BJ (cell line): ENCODE measurements around the gene TRIM25. TPM values are rescaled to one million over a fixed set of nuclear protein-coding genes. Genes with fewer than 3 reads are reported as not detected.

Experiments used
- CTCF ChIA-PET: fragments of 350-600 bp; formaldehyde crosslinking; extraction: SDS; loops from one replicate; lab custom pipeline; 2021; ENCODE audit warnings: antibody characterized with exemption, inconsistent platforms; lab: Yijun Ruan, JAX
- POLR2A ChIA-PET: fragments of 300-600 bp; sonication (Branson Sonifier 250); formaldehyde crosslinking; extraction: SDS; loops from one replicate; lab custom pipeline; 2021; ENCODE audit warnings: antibody characterized with exemption; lab: Charles Lee
- DNase-seq: peaks from one replicate; pipeline ENCODE4 v3.0.0-alpha.2; 2011; ENCODE audit warnings: low read depth
- H3K27me3 ChIP-seq: 2 replicates; pipeline ENCODE4 v1.6.0; 2011; ENCODE audit warnings: low read length; ENCODE audit not compliant: control insufficient read depth, insufficient read depth
- H3K36me3 ChIP-seq: 2 replicates; pipeline ENCODE4 v1.5.1; 2011; ENCODE audit warnings: low read length; ENCODE audit not compliant: control insufficient read depth, insufficient read depth
- H3K4me3 ChIP-seq: 2 replicates; pipeline ENCODE4 v1.5.1; 2011; ENCODE audit warnings: low read depth, mild to moderate bottlenecking, control low read depth, low read length
- polyA plus RNA-seq: library from polyadenylated mRNA; depleted of rRNA; stranded (reverse); fragments of >200 nt; gene quantifications from 2 replicates; pipeline ENCODE4 v1.2.3, GENCODE V29; 2011
- TF ChIP-seq, protein P1 (sequence below): IDR thresholded peaks from 2 replicates; pipeline ENCODE4 v1.5.1; 2011; ENCODE audit warnings: low read depth, mild to moderate bottlenecking, control low read depth, inconsistent platforms, low read length, moderate library complexity; ENCODE audit not compliant: insufficient read depth

The TRIM25 gene
- polyA plus RNA-seq, 1 experiment, result 25.6 TPM

DNA sequence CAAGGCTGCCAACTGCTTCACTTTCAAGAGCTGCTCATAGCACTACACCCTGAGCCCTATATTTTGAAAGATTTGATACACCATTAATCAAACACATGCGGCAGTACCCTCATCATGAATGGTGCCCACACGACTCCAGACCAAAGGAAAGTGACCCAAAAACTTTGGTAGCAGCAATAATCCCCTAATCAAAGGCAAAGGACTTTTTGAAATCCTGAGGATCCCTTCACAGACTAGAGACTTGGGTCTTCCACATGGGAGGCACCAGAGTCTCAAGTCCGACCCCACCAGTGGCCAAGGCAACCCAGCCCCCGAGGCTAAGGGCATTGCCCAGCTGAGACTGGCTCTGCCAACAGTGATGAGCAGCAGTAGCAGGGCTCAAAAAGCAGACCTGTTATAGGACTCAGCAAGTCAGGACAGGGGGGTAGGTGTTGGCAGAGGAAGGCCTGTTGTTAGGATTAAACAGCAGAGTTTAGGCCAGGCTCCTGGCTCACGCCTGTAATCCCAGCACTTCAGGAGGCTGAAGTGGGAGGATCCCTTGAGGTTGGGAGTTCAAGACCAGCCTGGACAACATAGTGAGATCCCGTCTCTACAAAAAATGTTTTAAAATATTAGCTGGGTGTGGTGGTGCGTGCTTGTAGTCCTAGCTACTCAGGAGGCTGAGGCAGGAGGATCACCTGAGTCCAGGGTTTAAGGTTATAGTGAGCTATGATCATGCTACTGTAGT lies 3.2 kb downstream of the TRIM25 start:
- no peak for DNase-seq
- H3K36me3 ChIP-seq, result peaks cover 7% of the 10 kb centered on the region
- no peak overlapping the region for H3K4me3 ChIP-seq
- TF ChIP-seq, protein P1, sequence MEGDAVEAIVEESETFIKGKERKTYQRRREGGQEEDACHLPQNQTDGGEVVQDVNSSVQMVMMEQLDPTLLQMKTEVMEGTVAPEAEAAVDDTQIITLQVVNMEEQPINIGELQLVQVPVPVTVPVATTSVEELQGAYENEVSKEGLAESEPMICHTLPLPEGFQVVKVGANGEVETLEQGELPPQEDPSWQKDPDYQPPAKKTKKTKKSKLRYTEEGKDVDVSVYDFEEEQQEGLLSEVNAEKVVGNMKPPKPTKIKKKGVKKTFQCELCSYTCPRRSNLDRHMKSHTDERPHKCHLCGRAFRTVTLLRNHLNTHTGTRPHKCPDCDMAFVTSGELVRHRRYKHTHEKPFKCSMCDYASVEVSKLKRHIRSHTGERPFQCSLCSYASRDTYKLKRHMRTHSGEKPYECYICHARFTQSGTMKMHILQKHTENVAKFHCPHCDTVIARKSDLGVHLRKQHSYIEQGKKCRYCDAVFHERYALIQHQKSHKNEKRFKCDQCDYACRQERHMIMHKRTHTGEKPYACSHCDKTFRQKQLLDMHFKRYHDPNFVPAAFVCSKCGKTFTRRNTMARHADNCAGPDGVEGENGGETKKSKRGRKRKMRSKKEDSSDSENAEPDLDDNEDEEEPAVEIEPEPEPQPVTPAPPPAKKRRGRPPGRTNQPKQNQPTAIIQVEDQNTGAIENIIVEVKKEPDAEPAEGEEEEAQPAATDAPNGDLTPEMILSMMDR, result no peak
- H3K27me3 ChIP-seq, result no peaks in the 10 kb centered on the region
- POLR2A ChIA-PET, result interaction anchor here (0.9 kb wide), 1 partner anchor 17 kb away, joined by 3 read pairs; no protein-coding TSS in a partner anchor
- CTCF ChIA-PET, result interaction anchor here (1.0 to 1.3 kb wide), 2 partner anchors 10 to 29 kb away, joined by 3 read pairs; no protein-coding TSS in a partner anchor

DNA sequence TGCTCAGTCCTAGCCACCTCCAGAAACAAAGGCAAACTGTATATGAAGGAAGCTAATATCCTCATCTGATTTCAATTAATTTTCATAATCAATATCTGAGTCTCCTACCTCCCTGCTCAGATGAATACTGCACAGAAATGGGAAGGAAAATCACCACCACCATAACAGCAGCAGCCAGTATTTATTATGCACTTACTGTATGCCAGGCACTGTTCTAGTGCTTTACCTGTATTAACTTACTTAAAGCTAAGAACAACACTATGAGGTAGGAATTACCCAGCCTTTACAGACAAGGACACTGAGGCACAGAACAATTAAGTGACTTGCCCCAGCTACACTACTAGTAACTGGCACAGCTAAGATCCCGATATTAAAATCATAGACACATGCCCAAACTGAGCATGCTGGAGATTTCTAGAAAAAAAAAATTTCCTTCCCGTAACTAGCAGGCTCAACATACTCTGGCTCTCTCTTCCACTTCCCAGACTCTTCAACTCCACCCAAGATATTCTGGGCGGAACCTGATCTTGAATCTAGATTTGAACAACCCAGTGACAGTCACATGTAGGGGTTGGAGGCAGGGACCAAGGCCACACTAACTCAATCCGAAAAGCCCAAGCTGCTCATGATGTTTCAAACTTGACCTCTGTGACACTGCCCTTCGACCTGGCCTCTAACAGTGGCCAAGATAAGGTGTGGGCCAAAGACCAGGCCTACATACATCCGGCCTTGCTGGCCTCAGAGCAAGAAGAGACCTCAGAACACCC lies 3.9 kb downstream of the TRIM25 start:
- ChIA-PET POLR2A (interaction anchor here (0.9 kb wide), 1 partner anchor 16 kb away, joined by 3 read pairs; no protein-coding TSS in a partner anchor), CTCF (interaction anchor here (0.6 to 1.3 kb wide), 3 partner anchors 9 to 915 kb away, joined by 3 read pairs; no protein-coding TSS in a partner anchor)
- Histone ChIP-seq H3K4me3 (no peak overlapping the region), H3K36me3 (peaks cover 7% of the 10 kb centered on the region), H3K27me3 (no peaks in the 10 kb centered on the region)
- TF ChIP-seq, protein P1, result no peak
- DNase-seq, result no peak

DNA sequence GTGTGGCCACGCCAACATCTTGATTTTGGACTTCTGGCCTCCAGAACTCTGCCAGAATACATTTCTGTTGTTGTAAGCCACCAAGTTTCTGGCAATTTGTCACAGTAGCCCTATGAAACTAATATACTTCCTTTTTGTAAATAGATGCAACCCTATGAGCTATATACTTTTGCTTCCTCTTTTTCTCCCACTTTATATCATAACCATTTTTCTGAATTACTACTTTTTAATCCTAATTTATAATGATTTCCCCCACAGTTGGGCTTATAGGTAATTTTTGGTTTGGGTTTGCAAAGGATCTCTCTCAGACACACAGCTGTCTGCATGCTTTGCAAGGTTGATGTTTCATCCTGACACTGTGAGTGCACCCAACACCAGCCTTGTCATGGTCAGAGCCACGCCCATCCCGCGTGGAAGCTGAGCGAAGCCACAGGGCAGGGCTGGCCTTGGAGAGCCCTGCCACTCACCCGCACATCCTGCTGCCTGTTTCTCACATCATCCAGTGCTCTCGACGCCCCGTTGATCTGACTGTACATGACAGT lies 5.8 kb downstream of the TRIM25 start:
- no peaks in the 10 kb centered on the region for H3K27me3 ChIP-seq
- DNase-seq, result no peak
- CTCF ChIA-PET, result no interaction called here
- POLR2A ChIA-PET, result no interaction called here
- TF ChIP-seq, protein P1, result no peak
- no peak overlapping the region for H3K4me3 ChIP-seq
- peaks cover 14% of the 10 kb centered on the region for H3K36me3 ChIP-seq

DNA sequence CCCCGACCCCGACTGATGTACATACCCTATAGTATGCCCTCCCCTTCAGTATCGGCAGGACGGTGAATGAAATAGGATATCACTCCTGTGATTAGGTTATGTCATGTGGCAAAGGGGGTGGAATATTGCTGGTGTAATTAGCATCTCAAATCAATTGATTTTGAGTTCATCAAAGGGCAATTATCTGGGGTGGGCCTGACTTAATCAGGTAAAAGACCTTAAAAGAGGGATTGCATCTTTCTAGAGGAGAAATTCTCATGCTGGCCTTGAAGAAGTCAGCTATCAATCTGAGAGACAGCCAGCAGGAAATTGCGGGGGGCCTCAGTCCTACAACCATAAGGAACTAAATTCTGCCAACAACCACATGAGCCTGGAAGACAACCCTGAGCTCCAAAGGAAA lies 10.3 kb downstream of the TRIM25 start:
- peaks cover 31% of the 10 kb centered on the region for H3K36me3 ChIP-seq
- H3K27me3 ChIP-seq, result no peaks in the 10 kb centered on the region
- TF ChIP-seq, protein P1, result no peak
- ChIA-PET POLR2A (no interaction called here), CTCF (interaction anchor here (0.9 to 1.4 kb wide), 2 partner anchors 11 to 19 kb away, joined by 3 read pairs; no protein-coding TSS in a partner anchor)
- no peak for DNase-seq
- no peak overlapping the region for H3K4me3 ChIP-seq

DNA sequence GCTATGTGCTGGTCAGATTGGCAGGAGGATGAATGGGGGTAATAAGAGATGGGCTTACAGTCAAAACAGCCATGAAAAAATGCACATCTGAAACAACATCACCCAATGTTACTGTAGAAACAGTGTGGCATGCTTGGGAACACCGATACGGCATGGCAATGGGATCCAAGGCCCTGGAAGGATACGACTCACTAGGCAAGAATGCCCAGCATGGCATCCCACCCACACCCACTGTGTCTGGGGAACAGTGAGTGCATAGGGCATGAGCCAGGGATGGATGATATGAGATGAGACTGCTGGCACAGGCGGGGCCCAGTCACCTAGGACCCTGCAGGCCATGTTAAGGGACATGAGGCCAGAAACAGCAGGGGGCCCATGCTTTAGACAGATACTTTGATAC lies 11.5 kb downstream of the TRIM25 start:
- H3K27me3 ChIP-seq, result no peaks in the 10 kb centered on the region
- DNase-seq, result no peak
- POLR2A ChIA-PET, result no interaction called here
- H3K4me3 ChIP-seq, result no peak overlapping the region
- TF ChIP-seq, protein P1, result no peak
- CTCF ChIA-PET, result interaction anchor here (1.8 kb wide), 1 partner anchor 12 kb away, joined by 7 read pairs; no protein-coding TSS in a partner anchor
- H3K36me3 ChIP-seq, result peaks cover 33% of the 10 kb centered on the region
